ENCODE results near the gene LHPP.

Gene LHPP

GRCh38 chr10:124496150-124496549 is 34.5 kb downstream of the LHPP start:
- TF ChIP-seq CTCF (IDR thresholded peaks at IDR 0.05; ENCODE audit: low read depth, low read length, missing control alignments), result no peak
- H3K36me3 ChIP-seq (replicated peaks), result no peaks in the 10 kb centered on the region
- DNase-seq, result no peak
- no peaks in the 10 kb centered on the region for H3K27me3 ChIP-seq (replicated peaks)
- in situ Hi-C loops (cut with HindIII; ENCODE audit: low pct_ligation_motif_present, low sequenced_read_pairs), result no loop called here
- no peak overlapping the region for H3K27ac ChIP-seq
- H3K4me3 ChIP-seq (ENCODE audit: low read depth, low read length), result no peak overlapping the region

GRCh38 chr10:124496620-124497019 is 35.0 kb downstream of the LHPP start:
- in situ Hi-C loops (cut with HindIII; ENCODE audit: low pct_ligation_motif_present, low sequenced_read_pairs), result no loop called here
- H3K36me3 ChIP-seq (replicated peaks), result no peaks in the 10 kb centered on the region
- no peak for DNase-seq
- H3K4me3 ChIP-seq (ENCODE audit: low read depth, low read length), result no peak overlapping the region
- no peaks in the 10 kb centered on the region for H3K27me3 ChIP-seq (replicated peaks)
- H3K27ac ChIP-seq, result no peak overlapping the region
- TF ChIP-seq CTCF (IDR thresholded peaks at IDR 0.05; ENCODE audit: low read depth, low read length, missing control alignments), result no peak

GRCh38 chr10:124497196-124497881 is 35.7 kb downstream of the LHPP start:
- no peak for DNase-seq
- H3K27ac ChIP-seq, result no peak overlapping the region
- no peak for TF ChIP-seq CTCF (IDR thresholded peaks at IDR 0.05; ENCODE audit: low read depth, low read length, missing control alignments)
- H3K27me3 ChIP-seq (replicated peaks), result no peaks in the 10 kb centered on the region
- H3K36me3 ChIP-seq (replicated peaks), result no peaks in the 10 kb centered on the region
- in situ Hi-C loops (cut with HindIII; ENCODE audit: low pct_ligation_motif_present, low sequenced_read_pairs), result no loop called here
- H3K4me3 ChIP-seq (ENCODE audit: low read depth, low read length), result no peak overlapping the region

- DNase-seq, result no peak
These were observed 36.4 kb downstream of the LHPP start for GRCh38 chr10:124498056-124498455.

GRCh38 chr10:124500757-124501156 is 39.1 kb downstream of the LHPP start:
- no peaks in the 10 kb centered on the region for H3K27me3 ChIP-seq (replicated peaks)
- TF ChIP-seq CTCF (IDR thresholded peaks at IDR 0.05; ENCODE audit: low read depth, low read length, missing control alignments), result no peak
- H3K27ac ChIP-seq, result no peak overlapping the region
- in situ Hi-C loops (cut with HindIII; ENCODE audit: low pct_ligation_motif_present, low sequenced_read_pairs), result no loop called here
- DNase-seq, result no peak
- no peaks in the 10 kb centered on the region for H3K36me3 ChIP-seq (replicated peaks)
- no peak overlapping the region for H3K4me3 ChIP-seq (ENCODE audit: low read depth, low read length)

More at GRCh38 chr10:124498056-124498455, 36.4 kb downstream of the LHPP start:
- in situ Hi-C loops (cut with HindIII; ENCODE audit: low pct_ligation_motif_present, low sequenced_read_pairs), result no loop called here
- no peak overlapping the region for H3K4me3 ChIP-seq (ENCODE audit: low read depth, low read length)
- no peaks in the 10 kb centered on the region for H3K36me3 ChIP-seq (replicated peaks)
- no peak for TF ChIP-seq CTCF (IDR thresholded peaks at IDR 0.05; ENCODE audit: low read depth, low read length, missing control alignments)
- no peaks in the 10 kb centered on the region for H3K27me3 ChIP-seq (replicated peaks)
- H3K27ac ChIP-seq, result no peak overlapping the region

GRCh38 chr10:124504711-124505110 is 43.1 kb downstream of the LHPP start:
- no peak for TF ChIP-seq CTCF (IDR thresholded peaks at IDR 0.05; ENCODE audit: low read depth, low read length, missing control alignments)
- Histone ChIP-seq H3K27me3 (replicated peaks) (no peaks in the 10 kb centered on the region), H3K36me3 (replicated peaks) (no peaks in the 10 kb centered on the region), H3K4me3 (ENCODE audit: low read depth, low read length) (no peak overlapping the region), H3K27ac (no peak overlapping the region)
- DNase-seq, result no peak
- in situ Hi-C loops (cut with HindIII; ENCODE audit: low pct_ligation_motif_present, low sequenced_read_pairs), result no loop called here
